Astrocyte of the spinal cord (primary cell): ENCODE results near the gene FAM117B.
"Not testable (repeated sequence)": the region's sequence is repeated elsewhere in the genome, so short reads cannot be mapped to it uniquely, and the experiment has no call there.

ENCODE experiments used
- DNase-seq: peaks from one replicate; pipeline ENCODE4 v3.0.0; 2011; ENCODE audit warnings: low read depth, low spot score
- H3K4me3 ChIP-seq: 2 replicates; pipeline ENCODE4 v1.5.1; 2011; ENCODE audit warnings: low read depth, mild to moderate bottlenecking, low read length, moderate library complexity
- CTCF ChIP-seq: IDR thresholded peaks from 2 replicates; pipeline ENCODE4 v1.5.1; 2012; ENCODE audit warnings: low read depth, mild to moderate bottlenecking, low read length, inconsistent platforms
- in situ Hi-C: cut with HindIII; loops from 2 replicates; pipeline ENCODE4 v1.10.0; 2017; ENCODE audit warnings: low sequenced_read_pairs

The FAM117B gene

GRCh38 chr2:202705446-202706020, 70.8 kb downstream of the FAM117B start:
- in situ Hi-C loops = no loop called here
- DNase-seq = no peak
- no peak for TF ChIP-seq CTCF
- no peak overlapping the region for H3K4me3 ChIP-seq

GRCh38 chr2:202714971-202715935, 80.5 kb downstream of the FAM117B start:
- H3K4me3 ChIP-seq, DNase-seq, in situ Hi-C loops: not testable (repeated sequence)

- TF ChIP-seq CTCF = no peak
- DNase-seq = no peak
- H3K4me3 ChIP-seq = no peak overlapping the region
- in situ Hi-C loops = no loop called here
Measured at GRCh38 chr2:202716114-202716718, 81.4 kb downstream of the FAM117B start.

GRCh38 chr2:202716953-202717597, 82.3 kb downstream of the FAM117B start:
- TF ChIP-seq CTCF = no peak
- no peak for DNase-seq
- H3K4me3 ChIP-seq = no peak overlapping the region
- in situ Hi-C loops = no loop called here

- no peak for DNase-seq
- TF ChIP-seq CTCF = no peak
- in situ Hi-C loops = no loop called here
- H3K4me3 ChIP-seq = no peak overlapping the region
Measured at GRCh38 chr2:202717598-202718310, 83.0 kb downstream of the FAM117B start.

- DNase-seq = peak; percentile 32
- in situ Hi-C loops = no loop called here
- TF ChIP-seq CTCF = no peak
- no peak overlapping the region for H3K4me3 ChIP-seq
Measured at GRCh38 chr2:202718614-202719013, 83.8 kb downstream of the FAM117B start.
